Activated gamma-delta T cell treated with Interleukin-2 at 50 U/mL for 16 hours (primary cell): ENCODE measurements around the gene POU3F3.

Experiments used
- DNase-seq: peaks from one replicate; pipeline ENCODE4 v3.0.0-alpha.2; 2020

POU3F3 gene

GRCh38 chr2:104847586-104848160, 6.2 kb upstream of the POU3F3 start:
- no peak for DNase-seq

- no peak for DNase-seq
Measured at GRCh38 chr2:104848526-104848925, 5.4 kb upstream of the POU3F3 start.

GRCh38 chr2:104849101-104849500, 4.8 kb upstream of the POU3F3 start:
- DNase-seq, result no peak

GRCh38 chr2:104849618-104850141, 4.2 kb upstream of the POU3F3 start:
- peak; percentile 57 for DNase-seq

GRCh38 chr2:104850361-104851290, 3.3 kb upstream of the POU3F3 start:
- DNase-seq, result no peak

GRCh38 chr2:104851291-104852089, 2.4 kb upstream of the POU3F3 start:
- no peak for DNase-seq

GRCh38 chr2:104852090-104852666, 1.7 kb upstream of the POU3F3 start:
- DNase-seq, result no peak

GRCh38 chr2:104854498-104855220, 744 bp downstream of the POU3F3 start:
- no peak for DNase-seq

- no peak for DNase-seq
Measured at GRCh38 chr2:104855221-104856085, 1.5 kb downstream of the POU3F3 start.

- DNase-seq, result no peak
Measured at GRCh38 chr2:104856086-104856972, 2.4 kb downstream of the POU3F3 start.

- no peak for DNase-seq
Measured at GRCh38 chr2:104856973-104857261, 3.0 kb downstream of the POU3F3 start.

GRCh38 chr2:104857262-104858005, 3.5 kb downstream of the POU3F3 start:
- DNase-seq, result no peak

- no peak for DNase-seq
Measured at GRCh38 chr2:104858006-104858978, 4.4 kb downstream of the POU3F3 start.

GRCh38 chr2:104859291-104859765, 5.4 kb downstream of the POU3F3 start:
- no peak for DNase-seq

- DNase-seq, result no peak
Measured at GRCh38 chr2:104859766-104860450, 6.0 kb downstream of the POU3F3 start.

- no peak for DNase-seq
Measured at GRCh38 chr2:104860451-104860790, 6.5 kb downstream of the POU3F3 start.

- DNase-seq, result no peak
Measured at GRCh38 chr2:104861351-104862057, 7.6 kb downstream of the POU3F3 start.
